CD8-positive, alpha-beta memory T cell (primary cell): ENCODE results near the gene TNRC18. TPM values are rescaled to one million over a fixed set of nuclear protein-coding genes. Genes with fewer than 3 reads are reported as not detected.
"Not testable (repeated sequence)": the region's sequence is repeated elsewhere in the genome, so short reads cannot be mapped to it uniquely, and the experiment has no call there.

Source experiments
- CTCF ChIA-PET: fragments of 350-600 bp; sonication (Branson Sonifier 250); formaldehyde crosslinking; loops from one replicate; lab custom pipeline; 2021; ENCODE audit warnings: antibody characterized with exemption; lab: Charles Lee
- POLR2A ChIA-PET: fragments of 350-600 bp; sonication (Branson Sonifier 250); formaldehyde crosslinking; loops from one replicate; lab custom pipeline; 2021; ENCODE audit warnings: antibody characterized with exemption; lab: Charles Lee
- DNase-seq, 5 donors: peaks; one replicate each; pipeline versions ENCODE4 v3.0.0 to v3.0.0-alpha.2; 2020 to 2022; ENCODE audit warnings: mixed read lengths in 1 of 5
- H3K27ac ChIP-seq: one replicate; pipeline ENCODE4 v1.7.0; 2013; ENCODE audit warnings: low read depth, mild to moderate bottlenecking, low read length, moderate library complexity
- H3K27me3 ChIP-seq: 2 replicates; pipeline ENCODE4 v1.7.0; 2013; ENCODE audit warnings: low read length, mild to moderate bottlenecking; ENCODE audit not compliant: insufficient read depth, poor library complexity, severe bottlenecking
- H3K36me3 ChIP-seq: 2 replicates; pipeline ENCODE4 v1.7.0; 2013; ENCODE audit warnings: mild to moderate bottlenecking, low read length, moderate library complexity; ENCODE audit not compliant: insufficient read depth
- H3K4me1 ChIP-seq: 2 replicates; pipeline ENCODE4 v1.7.0; 2013; ENCODE audit warnings: mild to moderate bottlenecking, low read length, moderate library complexity; ENCODE audit not compliant: insufficient read depth
- H3K4me3 ChIP-seq: 2 replicates; pipeline ENCODE4 v1.7.0; 2013; ENCODE audit warnings: mild to moderate bottlenecking, low read length
- H3K9me3 ChIP-seq: 2 replicates; pipeline ENCODE4 v1.7.0; 2013; ENCODE audit warnings: mild to moderate bottlenecking, low read length
- H3K27ac Mint-ChIP-seq, 8 donors: one replicate each; pipeline ENCODE4 v1.8.0; 2020 to 2021; ENCODE audit warnings: mixed read lengths in 8 of 8, mild to moderate bottlenecking in 6 of 8, inconsistent platforms in 3 of 8, moderate library complexity in 3 of 8
- H3K27me3 Mint-ChIP-seq, 2 donors: one replicate each; pipeline ENCODE4 v1.8.0; 2020 to 2021; ENCODE audit warnings: mixed read lengths in 2 of 2, mild to moderate bottlenecking in 1 of 2, moderate library complexity in 1 of 2
- H3K36me3 Mint-ChIP-seq, 3 donors: one replicate each; pipeline ENCODE4 v1.8.0; 2020 to 2021; ENCODE audit warnings: mixed read lengths in 3 of 3, inconsistent platforms in 1 of 3, mild to moderate bottlenecking in 1 of 3
- H3K4me1 Mint-ChIP-seq, 3 donors: one replicate each; pipeline ENCODE4 v1.8.0; 2020 to 2021; ENCODE audit warnings: mixed read lengths in 3 of 3, inconsistent platforms in 1 of 3, mild to moderate bottlenecking in 1 of 3
- H3K4me3 Mint-ChIP-seq, 7 donors: one replicate each; pipeline ENCODE4 v1.8.0; 2020 to 2021; ENCODE audit warnings: mixed read lengths in 7 of 7, mild to moderate bottlenecking in 6 of 7, moderate library complexity in 4 of 7, inconsistent platforms in 2 of 7
- H3K9me3 Mint-ChIP-seq, 5 donors: one replicate each; pipeline ENCODE4 v1.8.0; 2020 to 2022; ENCODE audit warnings: mixed read lengths in 5 of 5, mild to moderate bottlenecking in 3 of 5, moderate library complexity in 2 of 5, inconsistent platforms in 1 of 5
- polyA plus RNA-seq: library from polyadenylated mRNA; unstranded; fragments of 300-500 nt; fragmentation: Illumina TruSeq; gene quantifications from one replicate; pipeline ENCODE4 v1.2.3, GENCODE V29; 2021
- total RNA-seq, 2 experiments: library from RNA; stranded (reverse); gene quantifications; one replicate each; pipeline ENCODE4 v1.2.3, GENCODE V29; 2021

The TNRC18 gene
- total and polyA plus RNA-seq, 3 experiments from 2014 or later = 2.1 to 47.4 (median 44.7) TPM

- H3K27ac Mint-ChIP-seq, H3K27me3 Mint-ChIP-seq, H3K4me3 ChIP-seq, H3K4me1 Mint-ChIP-seq, H3K36me3 Mint-ChIP-seq, H3K36me3 ChIP-seq, H3K27ac ChIP-seq, CTCF ChIA-PET, H3K9me3 ChIP-seq, H3K9me3 Mint-ChIP-seq, POLR2A ChIA-PET, H3K4me1 ChIP-seq, H3K27me3 ChIP-seq, DNase-seq, H3K4me3 Mint-ChIP-seq: not testable (repeated sequence)
Measured at GRCh38 chr7:5263066-5263465, 160.6 kb downstream of the TNRC18 start.

GRCh38 chr7:5260530-5261068, 163.0 kb downstream of the TNRC18 start:
- H3K4me3 Mint-ChIP-seq, H3K9me3 Mint-ChIP-seq, H3K4me1 Mint-ChIP-seq, H3K36me3 ChIP-seq, H3K27me3 ChIP-seq, POLR2A ChIA-PET, H3K36me3 Mint-ChIP-seq, DNase-seq, CTCF ChIA-PET, H3K27me3 Mint-ChIP-seq, H3K4me3 ChIP-seq, H3K4me1 ChIP-seq, H3K9me3 ChIP-seq, H3K27ac Mint-ChIP-seq, H3K27ac ChIP-seq: not testable (repeated sequence)

Other genes with a start within 250 kb of the TNRC18 start
- 10 to 100 TPM; 57.4 to 58.5 TPM for gene WIPI2, start 233.6 kb downstream of the TNRC18 start, total RNA-seq
- 98.0 TPM for gene WIPI2, start 233.6 kb downstream of the TNRC18 start, polyA plus RNA-seq
- under 1 TPM in 1 of 2 experiments, not detected in 1; 0.18 TPM for gene SLC29A4, start 140.9 kb downstream of the TNRC18 start, total RNA-seq
- 0.21 TPM for gene SLC29A4, start 140.9 kb downstream of the TNRC18 start, polyA plus RNA-seq
- 10 to 100 TPM; 16.3 to 16.9 TPM for gene FBXL18, start 90.0 kb upstream of the TNRC18 start, total RNA-seq
- 3.0 TPM for gene FBXL18, start 90.0 kb upstream of the TNRC18 start, polyA plus RNA-seq
- 1,000 to 10,000 TPM; 7,281 to 7,320 TPM for gene ACTB, start 106.8 kb upstream of the TNRC18 start, total RNA-seq
- 15,398 TPM for gene ACTB, start 106.8 kb upstream of the TNRC18 start, polyA plus RNA-seq
- gene FSCN1, start 169.0 kb upstream of the TNRC18 start, total RNA-seq = 1 to 10 TPM; 4.8 to 5.7 TPM
- 0.37 TPM for gene FSCN1, start 169.0 kb upstream of the TNRC18 start, polyA plus RNA-seq